Hepatocyte (in vitro differentiated cells): ENCODE measurements around the gene TMEM138.

Source experiments
- EZH2phosphoT487 ChIP-seq: fragments of 200-600 bp; sonication (generic); IDR thresholded peaks from one replicate; pipeline ENCODE4 v1.6.1; 2018; ENCODE audit warnings: antibody characterized with exemption, mild to moderate bottlenecking, low read depth, moderate library complexity; ENCODE audit not compliant: unreplicated experiment, severe bottlenecking
- TF ChIP-seq, protein P1 (sequence below): fragments of 200-600 bp; sonication (generic); IDR thresholded peaks from 2 replicates; pipeline ENCODE4 v1.5.1; 2016; ENCODE audit warnings: antibody characterized with exemption, mild to moderate bottlenecking; ENCODE audit not compliant: poor library complexity

- TF ChIP-seq, protein P1, sequence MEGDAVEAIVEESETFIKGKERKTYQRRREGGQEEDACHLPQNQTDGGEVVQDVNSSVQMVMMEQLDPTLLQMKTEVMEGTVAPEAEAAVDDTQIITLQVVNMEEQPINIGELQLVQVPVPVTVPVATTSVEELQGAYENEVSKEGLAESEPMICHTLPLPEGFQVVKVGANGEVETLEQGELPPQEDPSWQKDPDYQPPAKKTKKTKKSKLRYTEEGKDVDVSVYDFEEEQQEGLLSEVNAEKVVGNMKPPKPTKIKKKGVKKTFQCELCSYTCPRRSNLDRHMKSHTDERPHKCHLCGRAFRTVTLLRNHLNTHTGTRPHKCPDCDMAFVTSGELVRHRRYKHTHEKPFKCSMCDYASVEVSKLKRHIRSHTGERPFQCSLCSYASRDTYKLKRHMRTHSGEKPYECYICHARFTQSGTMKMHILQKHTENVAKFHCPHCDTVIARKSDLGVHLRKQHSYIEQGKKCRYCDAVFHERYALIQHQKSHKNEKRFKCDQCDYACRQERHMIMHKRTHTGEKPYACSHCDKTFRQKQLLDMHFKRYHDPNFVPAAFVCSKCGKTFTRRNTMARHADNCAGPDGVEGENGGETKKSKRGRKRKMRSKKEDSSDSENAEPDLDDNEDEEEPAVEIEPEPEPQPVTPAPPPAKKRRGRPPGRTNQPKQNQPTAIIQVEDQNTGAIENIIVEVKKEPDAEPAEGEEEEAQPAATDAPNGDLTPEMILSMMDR: no peak
- TF ChIP-seq EZH2phosphoT487: no peak
Measured at GRCh38 chr11:61345170-61345610, 17.0 kb upstream of the TMEM138 start.
